H1 (cell line): ENCODE results near the gene VN1R5.

ENCODE experiments used
- CHD1 ChIP-seq: IDR thresholded peaks from 2 replicates; pipeline ENCODE4 v1.6.1; 2012; ENCODE audit warnings: low read depth, low read length, improper control_type of control experiment
- EGR1 ChIP-seq: IDR thresholded peaks from 2 replicates; pipeline ENCODE4 v1.6.1; 2011; ENCODE audit warnings: low read depth, low read length, borderline replicate concordance
- EP300 ChIP-seq, 2 experiments: IDR thresholded peaks; 1 replicate in 1 of 2; 2 replicates in 1 of 2; pipeline ENCODE4 v1.6.1; 2011 to 2012; ENCODE audit warnings: low read depth in 2 of 2, low read length in 2 of 2, mild to moderate bottlenecking in 2 of 2, borderline replicate concordance in 1 of 2, inconsistent platforms in 1 of 2, moderate library complexity in 1 of 2
- MAX ChIP-seq: IDR thresholded peaks from 2 replicates; pipeline ENCODE4 v1.6.1; 2012; ENCODE audit warnings: inconsistent platforms
- POLR2A ChIP-seq, 2 experiments: IDR thresholded peaks; 1 replicate in 1 of 2; 2 replicates in 1 of 2; pipeline ENCODE4 v1.6.1; 2011; ENCODE audit warnings: low read depth in 2 of 2, low read length in 2 of 2, mild to moderate bottlenecking in 2 of 2; ENCODE audit errors: control extremely low read depth in 1 of 2
- TBP ChIP-seq: IDR thresholded peaks from 2 replicates; pipeline ENCODE4 v1.6.1; 2011; ENCODE audit warnings: low read depth, low read length, improper control_type of control experiment
- TF ChIP-seq, protein P1 (sequence below), 3 experiments: IDR thresholded peaks; 1 replicate in 2 of 3; 2 replicates in 1 of 3; pipeline versions ENCODE4 v1.5.1 to v1.6.1; 2011; ENCODE audit warnings: low read length in 3 of 3, mild to moderate bottlenecking in 3 of 3, inconsistent platforms in 2 of 3, low read depth in 1 of 3, moderate library complexity in 1 of 3; ENCODE audit not compliant: insufficient read depth in 1 of 3; ENCODE audit errors: control extremely low read depth in 1 of 3

- TF ChIP-seq POLR2A (IDR thresholded peaks at IDR 0.05; ENCODE audit: control extremely low read depth in 1 of 2, low read depth in 2 of 2, low read length in 2 of 2) (no peak), TBP (no peak), EGR1 (no peak), MAX (no peak), EP300 (IDR thresholded peaks at IDR 0.05; ENCODE audit: borderline replicate concordance in 1 of 2, low read depth in 2 of 2, low read length in 2 of 2) (no peak), CHD1 (no peak)
- TF ChIP-seq, protein P1, sequence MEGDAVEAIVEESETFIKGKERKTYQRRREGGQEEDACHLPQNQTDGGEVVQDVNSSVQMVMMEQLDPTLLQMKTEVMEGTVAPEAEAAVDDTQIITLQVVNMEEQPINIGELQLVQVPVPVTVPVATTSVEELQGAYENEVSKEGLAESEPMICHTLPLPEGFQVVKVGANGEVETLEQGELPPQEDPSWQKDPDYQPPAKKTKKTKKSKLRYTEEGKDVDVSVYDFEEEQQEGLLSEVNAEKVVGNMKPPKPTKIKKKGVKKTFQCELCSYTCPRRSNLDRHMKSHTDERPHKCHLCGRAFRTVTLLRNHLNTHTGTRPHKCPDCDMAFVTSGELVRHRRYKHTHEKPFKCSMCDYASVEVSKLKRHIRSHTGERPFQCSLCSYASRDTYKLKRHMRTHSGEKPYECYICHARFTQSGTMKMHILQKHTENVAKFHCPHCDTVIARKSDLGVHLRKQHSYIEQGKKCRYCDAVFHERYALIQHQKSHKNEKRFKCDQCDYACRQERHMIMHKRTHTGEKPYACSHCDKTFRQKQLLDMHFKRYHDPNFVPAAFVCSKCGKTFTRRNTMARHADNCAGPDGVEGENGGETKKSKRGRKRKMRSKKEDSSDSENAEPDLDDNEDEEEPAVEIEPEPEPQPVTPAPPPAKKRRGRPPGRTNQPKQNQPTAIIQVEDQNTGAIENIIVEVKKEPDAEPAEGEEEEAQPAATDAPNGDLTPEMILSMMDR (IDR thresholded peaks at IDR 0.05; ENCODE audit: control extremely low read depth in 1 of 3, insufficient read depth in 1 of 3, low read depth in 1 of 3, low read length in 3 of 3), result no peak
Observed at GRCh38 chr1:247270003-247270402, 14.1 kb downstream of the VN1R5 start.
